Right renal cortex interstitium (tissue), 3 donors: ENCODE measurements around the gene FAM234B. TPM values are rescaled to one million over a fixed set of nuclear protein-coding genes. Genes with fewer than 3 reads are reported as not detected.
"Not testable (repeated sequence)": the region's sequence is repeated elsewhere in the genome, so short reads cannot be mapped to it uniquely, and the experiment has no call there.

Experiments used
- DNase-seq, 3 donors: peaks; one replicate each; pipeline ENCODE4 v3.0.0-alpha.2; 2013; ENCODE audit warnings: low read depth in 3 of 3, low spot score in 2 of 3
- polyA plus RNA-seq, 3 donors: library from polyadenylated mRNA; unstranded; fragments of 120-200 nt; gene quantifications; one replicate each; pipeline ENCODE4 v1.2.1, GENCODE V29; 2013; ENCODE audit not compliant: insufficient read length in 3 of 3

The FAM234B gene
- polyA plus RNA-seq, 3 donors: 12.8 to 14.4 (median 13.1) TPM

GRCh38 chr12:13022851-13023271 is 21.3 kb upstream of the FAM234B start:
- no peak for DNase-seq

DNA sequence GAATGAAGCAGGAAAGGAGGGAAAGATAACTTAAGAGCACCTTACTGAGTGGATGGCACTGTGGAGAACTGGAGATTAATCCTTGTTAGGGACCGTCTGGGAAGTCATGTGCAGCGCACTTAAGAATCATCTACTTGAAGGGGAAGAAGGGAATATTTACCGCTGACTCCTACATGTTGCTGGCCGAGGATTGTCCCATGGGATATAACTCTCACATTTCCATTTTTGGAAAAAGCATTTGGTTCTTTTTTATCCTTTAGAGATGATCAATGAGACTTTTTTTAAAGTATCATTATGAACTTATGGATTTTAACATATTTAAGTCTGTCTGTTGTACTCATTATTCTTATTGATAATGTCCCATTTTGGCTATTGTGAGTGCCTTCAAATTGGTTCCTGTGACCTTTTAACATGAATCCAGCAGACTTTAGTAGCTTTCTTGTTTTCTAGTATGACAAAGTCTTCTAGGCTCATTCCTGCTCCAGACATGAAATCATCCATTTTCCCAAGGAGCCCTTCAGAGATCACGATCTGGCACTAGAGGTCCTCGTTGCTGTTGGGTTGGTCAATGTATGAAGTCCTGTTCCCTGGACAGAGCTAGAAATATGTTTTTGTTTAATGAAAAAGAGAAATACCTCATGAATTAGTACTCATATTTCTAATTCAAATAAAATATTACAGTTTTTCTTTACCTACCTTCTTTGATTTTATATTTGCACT is 20.2 kb upstream of the FAM234B start:
- no peak for DNase-seq

- no peak for DNase-seq
Measured at GRCh38 chr12:13024531-13024916, 19.7 kb upstream of the FAM234B start.

- no peak for DNase-seq
Measured at GRCh38 chr12:13026286-13026685, 17.9 kb upstream of the FAM234B start.

GRCh38 chr12:13027032-13027431 is 17.1 kb upstream of the FAM234B start:
- DNase-seq: no peak

DNA sequence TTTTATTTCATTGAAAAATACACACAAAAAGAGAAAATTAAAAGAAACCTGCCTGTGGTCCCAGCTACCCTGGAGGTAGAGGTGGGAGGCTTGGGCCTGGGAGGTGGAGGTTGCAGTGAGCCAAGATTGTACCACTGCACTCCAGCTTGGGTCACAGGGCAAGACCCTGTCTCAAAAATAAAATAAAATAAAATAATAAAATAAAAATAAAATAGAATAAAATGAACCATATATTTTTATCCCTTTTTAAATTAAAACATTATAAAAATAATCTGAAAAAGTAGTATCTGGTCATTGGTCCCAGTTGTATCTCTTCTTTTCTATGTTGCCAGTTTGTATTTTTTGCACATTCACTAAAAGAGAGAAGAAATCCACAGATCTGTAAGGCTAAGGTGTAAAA is 16.7 kb upstream of the FAM234B start:
- DNase-seq: no peak

- no peak for DNase-seq
Measured at GRCh38 chr12:13028825-13029570, 15.2 kb upstream of the FAM234B start.

DNA sequence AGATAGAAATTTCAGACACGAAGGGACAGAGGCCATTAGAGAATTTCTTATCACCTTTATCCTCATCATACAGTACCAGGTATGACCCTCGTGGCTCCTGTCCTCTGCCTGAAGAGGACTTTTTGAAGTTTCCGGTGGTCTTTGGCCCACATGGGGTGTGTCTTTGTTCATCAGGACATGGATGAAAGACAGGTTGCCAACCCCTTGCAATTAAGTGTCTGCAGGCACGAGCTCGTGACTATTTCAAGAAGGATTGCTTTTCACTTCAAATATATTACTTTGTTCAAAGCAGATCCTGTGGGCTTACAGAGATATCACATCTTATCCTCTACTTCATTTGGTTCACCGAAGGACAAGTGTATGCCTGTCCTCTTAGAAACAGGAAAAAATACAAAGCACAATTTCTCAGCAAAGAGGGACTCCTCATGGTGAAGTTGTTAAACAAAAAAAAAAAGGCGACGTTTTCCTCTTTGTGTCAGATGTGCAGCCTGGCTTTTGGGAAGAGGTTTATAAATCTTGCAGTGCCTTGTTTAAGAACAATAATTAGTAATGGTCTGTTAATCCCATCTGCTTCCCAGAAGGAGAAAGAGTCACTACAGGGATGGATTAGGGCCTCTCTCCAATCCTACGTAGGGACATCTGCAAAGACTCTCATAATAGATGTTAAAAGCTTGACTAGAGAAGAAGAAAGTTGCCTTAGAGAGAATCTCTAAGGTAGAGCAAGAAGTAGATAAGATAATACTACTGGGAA is 13.5 kb upstream of the FAM234B start:
- no peak for DNase-seq

DNA sequence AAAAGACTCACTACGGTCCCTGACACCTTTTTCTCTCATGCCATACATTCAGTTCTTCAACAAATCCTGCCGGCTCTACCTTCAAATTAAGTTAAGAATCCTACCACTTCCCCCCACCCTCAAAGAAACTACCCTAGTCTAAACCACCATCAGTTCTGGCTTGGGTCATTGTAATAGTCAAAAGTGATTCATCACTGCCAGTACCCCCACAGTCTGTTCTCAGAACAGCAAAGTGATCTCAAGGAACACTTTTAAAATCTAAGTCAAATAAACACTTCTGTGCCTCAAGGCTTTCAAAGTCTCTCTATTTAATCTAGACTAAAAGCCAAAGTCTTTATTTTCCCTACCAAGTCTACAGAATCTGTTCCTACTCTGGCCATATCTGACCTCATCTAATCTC is 12.0 kb upstream of the FAM234B start:
- no peak for DNase-seq

DNA sequence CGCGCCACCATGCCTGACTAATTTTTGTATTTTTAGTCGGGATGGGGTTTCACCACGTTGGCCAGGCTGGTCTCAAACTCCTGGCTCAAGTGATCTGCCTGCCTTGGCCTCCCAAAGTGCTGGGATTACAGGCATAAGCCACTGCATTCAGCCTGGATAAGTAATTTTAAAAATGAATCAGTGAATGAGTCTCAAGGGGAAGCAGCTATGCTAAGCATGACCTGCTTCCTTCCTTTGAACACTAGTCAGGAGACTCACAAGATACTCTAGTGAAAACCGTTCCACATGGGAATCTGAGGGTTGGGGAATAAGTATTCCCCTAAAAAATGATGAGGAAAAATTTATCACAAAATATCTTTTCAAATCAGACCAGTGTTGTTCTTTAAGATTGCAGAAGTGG is 10.7 kb upstream of the FAM234B start:
- DNase-seq: no peak

DNA sequence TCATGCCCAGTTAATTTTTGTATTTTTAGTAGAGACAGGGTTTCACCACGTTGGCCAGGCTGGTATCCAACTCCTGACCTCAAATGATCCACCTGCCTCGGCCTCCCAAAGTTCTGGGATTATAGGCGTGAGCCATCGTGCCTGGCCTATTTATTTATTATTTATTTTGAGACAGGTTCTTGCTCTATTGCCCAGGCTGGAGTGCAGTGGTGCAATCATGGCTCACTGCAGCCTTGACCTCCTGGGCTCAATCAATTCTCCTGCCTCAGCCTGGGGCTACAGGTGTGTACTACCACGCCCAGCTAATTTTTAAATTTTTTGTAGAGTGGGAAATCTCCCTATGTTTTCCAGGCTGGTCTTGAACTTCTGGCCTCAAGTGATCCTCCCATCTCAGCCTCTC is 8.8 kb upstream of the FAM234B start:
- DNase-seq: not testable (repeated sequence)

DNA sequence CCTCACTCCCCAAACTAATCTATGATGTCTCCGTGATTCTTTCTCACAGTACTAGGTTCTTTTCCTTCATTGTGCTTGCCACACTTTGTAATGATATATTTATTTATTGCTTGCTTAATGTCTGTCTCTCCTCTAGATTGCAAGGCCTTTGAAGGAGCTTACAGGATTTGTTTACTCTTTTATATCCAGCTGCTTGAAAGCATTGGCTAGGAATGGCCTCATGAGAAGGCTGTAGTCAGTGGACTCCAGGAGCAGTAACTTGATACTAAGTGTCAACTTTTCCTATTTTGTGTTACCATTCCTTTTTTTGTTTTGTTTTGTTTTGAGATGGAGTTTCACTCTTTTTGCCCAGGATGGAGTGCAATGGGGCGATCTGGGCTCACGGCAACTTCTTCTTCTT is 7.3 kb upstream of the FAM234B start:
- no peak for DNase-seq

DNA sequence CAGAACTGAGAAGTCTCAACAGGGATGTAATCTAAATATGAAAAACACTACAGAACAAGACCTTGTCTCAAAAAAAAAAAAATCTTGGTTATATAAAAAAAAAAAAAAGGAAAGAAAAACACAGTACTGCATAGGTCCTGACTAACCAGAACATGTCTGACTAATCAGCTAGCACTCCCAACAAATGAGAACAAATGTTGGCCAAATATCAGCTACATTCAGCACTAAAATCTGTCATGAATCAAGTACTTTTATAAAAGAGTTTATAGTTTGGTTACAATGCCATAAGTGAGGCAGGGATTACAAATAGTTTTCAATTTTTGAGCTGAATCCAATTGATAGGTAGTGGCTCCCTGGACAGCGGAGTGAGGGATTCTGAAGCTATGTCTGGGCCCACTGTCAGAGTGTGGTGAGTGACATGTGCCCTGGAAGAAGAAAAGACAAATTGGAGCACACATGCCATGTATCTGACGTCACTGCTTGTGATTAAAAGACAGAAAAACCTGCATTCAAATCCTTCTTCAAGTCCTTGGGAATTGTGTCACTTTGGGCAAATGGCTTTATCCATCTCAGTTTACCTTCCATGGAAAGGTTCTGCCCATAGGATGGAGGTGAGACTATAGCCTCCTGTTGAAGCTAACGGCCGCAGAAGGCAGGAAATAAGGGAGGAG is 5.6 kb upstream of the FAM234B start:
- no peak for DNase-seq

DNA sequence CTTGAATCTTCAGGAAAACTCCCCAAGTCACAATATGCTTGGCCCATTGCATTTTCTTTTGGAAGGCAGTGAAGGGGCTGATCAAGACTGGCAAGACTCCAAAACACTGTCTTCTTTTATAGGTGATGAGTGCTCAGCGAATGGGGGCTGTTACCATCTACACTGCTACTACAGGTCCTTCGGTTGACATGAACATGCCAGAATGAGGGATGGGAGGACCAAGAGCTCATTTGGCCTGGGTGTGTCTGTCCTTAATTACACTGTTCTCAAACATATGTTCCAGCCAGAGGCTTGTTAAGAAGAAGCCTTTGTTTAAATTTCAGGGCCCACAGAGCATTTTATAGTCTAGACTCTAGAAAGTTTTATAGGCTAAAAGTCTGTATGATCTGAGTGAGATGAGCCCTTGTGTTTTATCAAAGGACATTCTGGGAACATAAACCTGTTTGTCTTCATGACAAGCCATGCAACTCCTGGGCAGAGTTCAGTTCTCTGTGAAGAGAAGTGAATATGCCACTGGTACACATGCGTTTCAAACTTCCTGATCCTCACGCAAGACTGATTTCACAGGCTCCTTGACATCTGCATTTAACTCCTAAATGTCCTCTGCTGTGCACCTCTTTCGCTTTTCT is 4.7 kb upstream of the FAM234B start:
- no peak for DNase-seq

- DNase-seq: no peak
Measured at GRCh38 chr12:13041224-13041623, 3.0 kb upstream of the FAM234B start.

DNA sequence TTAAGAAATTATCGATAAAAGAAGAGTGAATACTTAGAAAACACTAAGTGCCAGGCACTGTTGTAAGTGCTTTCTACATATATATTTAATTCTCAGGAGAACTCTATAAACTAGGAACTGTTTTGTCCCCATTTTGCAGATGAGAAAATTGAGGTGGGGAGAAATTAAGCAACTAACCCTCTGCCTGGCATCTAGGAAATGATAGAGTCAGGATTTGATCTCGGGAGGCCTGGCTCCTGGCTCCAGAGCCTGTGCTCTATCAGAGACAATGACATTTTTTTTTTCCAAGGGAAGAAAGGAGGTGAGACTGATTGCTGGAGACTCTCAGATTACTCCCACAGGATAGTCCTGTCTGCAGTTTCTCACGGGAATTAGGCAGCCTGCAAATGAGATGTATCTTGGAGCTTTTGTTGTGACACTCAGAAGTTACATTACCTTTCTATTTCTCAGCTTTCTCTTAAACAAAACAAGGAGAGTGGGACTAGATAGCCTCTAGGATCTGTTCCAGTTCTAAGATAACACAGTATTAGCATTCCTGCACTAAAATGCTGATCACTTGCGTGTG is 1.4 kb upstream of the FAM234B start:
- DNase-seq: no peak

DNA sequence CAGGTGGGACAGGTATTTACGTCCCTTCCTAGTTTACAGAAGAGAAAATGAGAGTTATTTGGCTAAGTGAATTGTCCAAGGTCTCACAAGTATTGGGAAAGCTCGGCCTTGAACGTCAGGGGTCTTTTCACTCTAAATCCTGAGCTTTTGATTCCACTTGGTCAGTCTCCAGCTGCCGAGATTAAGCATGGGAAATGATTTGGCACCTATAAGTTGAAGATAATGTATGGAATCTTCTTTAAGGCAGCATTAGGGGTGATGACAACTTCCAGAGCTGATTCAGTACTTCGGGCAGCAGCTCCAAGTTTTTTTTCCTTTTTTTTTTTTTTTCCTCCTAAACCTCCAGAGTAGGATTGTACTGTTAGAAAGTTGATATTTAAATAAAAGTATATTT is 722 bp downstream of the FAM234B start:
- no peak for DNase-seq

DNA sequence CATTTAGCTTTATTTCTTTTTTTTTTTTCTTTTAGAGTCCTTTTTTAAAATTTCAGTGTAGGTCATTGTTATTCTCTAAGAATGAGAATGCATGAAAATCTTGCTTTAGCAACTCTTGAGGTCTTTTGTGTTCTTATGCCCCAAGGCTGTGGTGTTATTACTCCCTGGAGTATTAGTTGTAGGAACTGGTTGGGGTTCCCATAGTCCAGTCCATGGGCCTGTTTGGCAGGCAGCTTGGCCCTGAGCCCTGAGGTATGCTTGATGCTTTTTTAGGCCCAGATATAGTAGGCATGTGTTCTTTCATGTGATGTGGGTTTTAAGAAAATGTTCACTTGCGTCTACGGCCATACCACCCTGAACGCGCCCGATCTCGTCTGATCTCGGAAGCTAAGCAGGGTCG is 1.6 kb downstream of the FAM234B start:
- no peak for DNase-seq

DNA sequence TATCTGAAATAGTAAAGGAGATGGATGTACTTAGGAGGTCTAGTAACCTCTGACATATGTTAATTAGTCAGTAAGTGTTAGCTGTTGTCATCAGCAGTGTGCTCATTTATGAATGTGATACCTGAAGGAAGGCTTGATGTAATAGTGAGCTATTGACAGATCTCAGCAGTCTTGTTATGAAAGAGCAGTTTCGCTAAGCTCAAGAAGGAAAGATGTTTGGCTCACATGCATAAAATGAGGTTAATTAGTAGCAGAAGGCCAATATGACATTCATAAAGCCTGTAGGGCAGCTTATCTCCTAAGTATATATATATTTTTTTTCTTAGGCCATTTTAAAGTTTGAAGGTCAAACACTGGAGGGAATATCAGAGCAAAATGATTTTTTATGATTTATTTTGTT is 2.8 kb downstream of the FAM234B start:
- DNase-seq: no peak

- no peak for DNase-seq
Measured at GRCh38 chr12:13049816-13050215, 5.6 kb downstream of the FAM234B start.
